H9 (cell line): ENCODE data around the gene DNAH1. TPM values are rescaled to one million over a fixed set of nuclear protein-coding genes. Genes with fewer than 3 reads are reported as not detected.

Experiments
- DNase-seq: peaks from one replicate; pipeline ENCODE4 v3.0.0-alpha.2; 2017
- H2AFZ ChIP-seq: one replicate; pipeline ENCODE4 v1.6.1; 2013; ENCODE audit warnings: mild to moderate bottlenecking, low read length, control low read depth, moderate library complexity
- H2AK5ac ChIP-seq: 2 replicates; pipeline ENCODE4 v1.6.1; 2013; ENCODE audit warnings: low read length, control low read depth, mixed read lengths; ENCODE audit not compliant: insufficient read length
- H2BK120ac ChIP-seq: one replicate; pipeline ENCODE4 v1.6.1; 2013; ENCODE audit warnings: low read depth, mild to moderate bottlenecking, low read length, control low read depth, inconsistent platforms; ENCODE audit not compliant: poor library complexity, severe bottlenecking
- H2BK12ac ChIP-seq: 2 replicates; pipeline ENCODE4 v1.6.1; 2013; ENCODE audit warnings: low read length, control low read depth, mixed read lengths, low read depth; ENCODE audit not compliant: insufficient read length
- H2BK15ac ChIP-seq: 2 replicates; pipeline ENCODE4 v1.6.1; 2013; ENCODE audit warnings: low read depth, low read length, control low read depth
- H2BK20ac ChIP-seq: one replicate; pipeline ENCODE4 v1.6.1; 2013; ENCODE audit warnings: low read depth, mild to moderate bottlenecking, low read length, control low read depth, inconsistent platforms; ENCODE audit not compliant: poor library complexity, severe bottlenecking
- H2BK5ac ChIP-seq: 2 replicates; pipeline ENCODE4 v1.6.1; 2013; ENCODE audit warnings: low read length, control low read depth, mixed read lengths; ENCODE audit not compliant: insufficient read length
- H3K14ac ChIP-seq: 2 replicates; pipeline ENCODE4 v1.6.1; 2013; ENCODE audit warnings: low read length, control low read depth; ENCODE audit not compliant: insufficient read depth
- H3K18ac ChIP-seq: 2 replicates; pipeline ENCODE4 v1.6.1; 2013; ENCODE audit warnings: low read depth, mild to moderate bottlenecking, mixed read lengths, low read length, control low read depth; ENCODE audit not compliant: insufficient read length
- H3K23ac ChIP-seq: 2 replicates; pipeline ENCODE4 v1.6.1; 2013; ENCODE audit warnings: low read length, control low read depth, mixed read lengths, low read depth; ENCODE audit not compliant: insufficient read length
- H3K23me2 ChIP-seq: 2 replicates; pipeline ENCODE4 v1.6.1; 2013; ENCODE audit warnings: low read depth, mild to moderate bottlenecking, mixed read lengths, low read length, control low read depth; ENCODE audit not compliant: insufficient read length, poor library complexity, severe bottlenecking
- H3K27ac ChIP-seq: 2 replicates; pipeline ENCODE4 v1.5.1; 2013; ENCODE audit warnings: low read length, control low read depth, mixed read lengths, low read depth; ENCODE audit not compliant: insufficient read length
- H3K27me3 ChIP-seq: 2 replicates; pipeline ENCODE4 v1.6.1; 2013; ENCODE audit warnings: low read length, control low read depth, inconsistent platforms; ENCODE audit not compliant: insufficient read depth
- H3K4ac ChIP-seq: 2 replicates; pipeline ENCODE4 v1.6.1; 2013; ENCODE audit warnings: low read depth, mild to moderate bottlenecking, control low read depth, inconsistent platforms, low read length, moderate library complexity
- H3K4me1 ChIP-seq: 2 replicates; pipeline ENCODE4 v1.6.1; 2013; ENCODE audit warnings: low read length, control low read depth, inconsistent platforms; ENCODE audit not compliant: insufficient read depth
- H3K4me2 ChIP-seq: 2 replicates; pipeline ENCODE4 v1.6.1; 2013; ENCODE audit warnings: low read length, control low read depth, mixed read lengths; ENCODE audit not compliant: insufficient read length, insufficient read depth
- H3K56ac ChIP-seq: 2 replicates; pipeline ENCODE4 v1.6.1; 2013; ENCODE audit warnings: low read depth, mild to moderate bottlenecking, mixed read lengths, low read length, control low read depth; ENCODE audit not compliant: insufficient read length
- H3K79me1 ChIP-seq: 2 replicates; pipeline ENCODE4 v1.6.1; 2013; ENCODE audit warnings: low read depth, mild to moderate bottlenecking, moderate library complexity, low read length, control low read depth, inconsistent platforms; ENCODE audit not compliant: insufficient read depth, poor library complexity, severe bottlenecking
- H3K79me2 ChIP-seq: 2 replicates; pipeline ENCODE4 v1.6.1; 2013; ENCODE audit warnings: low read length, control low read depth, inconsistent platforms; ENCODE audit not compliant: insufficient read depth
- H3K9ac ChIP-seq: 2 replicates; pipeline ENCODE4 v1.6.1; 2013; ENCODE audit warnings: low read length, control low read depth, mixed read lengths; ENCODE audit not compliant: insufficient read length; ENCODE audit errors: extremely low read depth
- H3K9me3 ChIP-seq: one replicate; pipeline ENCODE4 v1.6.1; 2013; ENCODE audit warnings: low read depth, low read length, inconsistent platforms; ENCODE audit not compliant: control insufficient read depth
- H3T11ph ChIP-seq: one replicate; pipeline ENCODE4 v1.6.1; 2013; ENCODE audit warnings: mild to moderate bottlenecking, low read length, control low read depth, inconsistent platforms
- H4K20me1 ChIP-seq: one replicate; pipeline ENCODE4 v1.6.1; 2013; ENCODE audit not compliant: control insufficient read depth, insufficient read length, insufficient read depth
- H4K5ac ChIP-seq: 2 replicates; pipeline ENCODE4 v1.6.1; 2013; ENCODE audit warnings: low read depth, mild to moderate bottlenecking, mixed read lengths, low read length, control low read depth; ENCODE audit not compliant: insufficient read length
- H4K8ac ChIP-seq: replicated peaks from 2 replicates; pipeline ENCODE4 v1.6.1; 2013; ENCODE audit warnings: low read length, control low read depth, mixed read lengths, low read depth; ENCODE audit not compliant: insufficient read length
- H4K91ac ChIP-seq: 2 replicates; pipeline ENCODE4 v1.6.1; 2013; ENCODE audit warnings: low read depth, mild to moderate bottlenecking, moderate library complexity, mixed read lengths, low read length, control low read depth; ENCODE audit not compliant: insufficient read length
- H3K27ac Mint-ChIP-seq, 3 experiments: 2 replicates in 2 of 3; 3 replicates in 1 of 3; pipeline ENCODE4 v1.8.0; 2020 to 2021; ENCODE audit warnings: mixed read lengths in 3 of 3, mild to moderate bottlenecking in 1 of 3, moderate library complexity in 1 of 3
- H3K27me3 Mint-ChIP-seq: 2 replicates; pipeline ENCODE4 v1.8.0; 2021; ENCODE audit warnings: low read depth, mild to moderate bottlenecking, moderate library complexity, mixed read lengths
- H3K36me3 Mint-ChIP-seq, 3 experiments: 2 replicates in 2 of 3; 3 replicates in 1 of 3; pipeline ENCODE4 v1.8.0; 2020 to 2021; ENCODE audit warnings: low read depth in 3 of 3, mixed read lengths in 3 of 3; ENCODE audit not compliant: insufficient read depth in 1 of 3
- H3K4me1 Mint-ChIP-seq, 2 experiments: 2 replicates each; pipeline ENCODE4 v1.8.0; 2020; ENCODE audit warnings: mixed read lengths in 2 of 2
- H3K4me3 Mint-ChIP-seq, 2 experiments: 2 replicates in 1 of 2; 3 replicates in 1 of 2; pipeline ENCODE4 v1.8.0; 2020 to 2021; ENCODE audit warnings: mild to moderate bottlenecking in 2 of 2, mixed read lengths in 2 of 2, moderate library complexity in 1 of 2
- H3K9me3 Mint-ChIP-seq, 2 experiments: 2 replicates in 1 of 2; 3 replicates in 1 of 2; pipeline ENCODE4 v1.8.0; 2020; ENCODE audit warnings: mild to moderate bottlenecking in 2 of 2, mixed read lengths in 2 of 2, moderate library complexity in 1 of 2
- WGBS: extraction: QIAGEN DNeasy Blood & Tissue Kit; methylation state at CpG from one replicate; pipeline ENCODE4 v1.1.7; 2013; ENCODE audit warnings: missing lambda C conversion rate, low lambda C conversion rate, mixed read lengths; ENCODE audit not compliant: insufficient read length; ENCODE audit errors: extremely low coverage; 5-methylcytosine and 5-hydroxymethylcytosine counted together
- total RNA-seq: library from RNA; stranded (reverse); gene quantifications from 2 replicates; pipeline ENCODE4 v1.2.1, GENCODE V29; 2021
- TF ChIP-seq, protein P1 (sequence below): fragments of 200-600 bp; sonication (generic); conservative IDR thresholded peaks from 3 replicates; pipeline ENCODE4 v1.8.0; 2021; ENCODE audit warnings: antibody characterized with exemption, mild to moderate bottlenecking

The DNAH1 gene
- total RNA-seq, 1 experiment from 2014 or later, result 2.0 TPM

GRCh38 chr3:52402101-52402521 is 86.0 kb downstream of the DNAH1 start:
- H3K4ac ChIP-seq, result no peak overlapping the region

More at GRCh38 chr3:52402101-52402521, 86.0 kb downstream of the DNAH1 start:
- no peak overlapping the region for H3K56ac ChIP-seq
- H3K27me3 ChIP-seq, result no peaks in the 10 kb centered on the region
- no peak overlapping the region for H3K4me2 ChIP-seq
- no peaks in the 10 kb centered on the region for H3K4me1 ChIP-seq
- no peak overlapping the region for H3K18ac ChIP-seq
- H3K79me1 ChIP-seq, result no peaks in the 10 kb centered on the region
- no peak for DNase-seq
- no peak overlapping the region for H2AFZ ChIP-seq
- no peaks in the 10 kb centered on the region for H3K9me3 Mint-ChIP-seq
- no peak overlapping the region for H2BK5ac ChIP-seq
- no peak overlapping the region for H2BK20ac ChIP-seq
- H3K4me1 Mint-ChIP-seq, result no peaks in the 10 kb centered on the region
- H2BK12ac ChIP-seq, result no peak overlapping the region
- no peaks in the 10 kb centered on the region for H3K9me3 ChIP-seq
- H3K27me3 Mint-ChIP-seq, result no peaks in the 10 kb centered on the region
- no peak overlapping the region for H3K23ac ChIP-seq
- no peaks in the 10 kb centered on the region for H4K20me1 ChIP-seq
- no peak overlapping the region for H2BK15ac ChIP-seq
- no peak overlapping the region for H4K5ac ChIP-seq
- no peak overlapping the region for H3K27ac Mint-ChIP-seq
- H3K14ac ChIP-seq, result no peak overlapping the region
- no peak overlapping the region for H3T11ph ChIP-seq
- peaks cover 38 to 62% (median 55%) of the 10 kb centered on the region in 3 experiments for H3K36me3 Mint-ChIP-seq
- WGBS, result no CpG with 5 or more reads among the region's 16 CpGs
- no peak overlapping the region for H4K8ac ChIP-seq
- H4K91ac ChIP-seq, result no peak overlapping the region
- no peak overlapping the region for H2BK120ac ChIP-seq
- H3K27ac ChIP-seq, result no peak overlapping the region
- H3K9ac ChIP-seq, result no peak overlapping the region
- TF ChIP-seq, protein P1, sequence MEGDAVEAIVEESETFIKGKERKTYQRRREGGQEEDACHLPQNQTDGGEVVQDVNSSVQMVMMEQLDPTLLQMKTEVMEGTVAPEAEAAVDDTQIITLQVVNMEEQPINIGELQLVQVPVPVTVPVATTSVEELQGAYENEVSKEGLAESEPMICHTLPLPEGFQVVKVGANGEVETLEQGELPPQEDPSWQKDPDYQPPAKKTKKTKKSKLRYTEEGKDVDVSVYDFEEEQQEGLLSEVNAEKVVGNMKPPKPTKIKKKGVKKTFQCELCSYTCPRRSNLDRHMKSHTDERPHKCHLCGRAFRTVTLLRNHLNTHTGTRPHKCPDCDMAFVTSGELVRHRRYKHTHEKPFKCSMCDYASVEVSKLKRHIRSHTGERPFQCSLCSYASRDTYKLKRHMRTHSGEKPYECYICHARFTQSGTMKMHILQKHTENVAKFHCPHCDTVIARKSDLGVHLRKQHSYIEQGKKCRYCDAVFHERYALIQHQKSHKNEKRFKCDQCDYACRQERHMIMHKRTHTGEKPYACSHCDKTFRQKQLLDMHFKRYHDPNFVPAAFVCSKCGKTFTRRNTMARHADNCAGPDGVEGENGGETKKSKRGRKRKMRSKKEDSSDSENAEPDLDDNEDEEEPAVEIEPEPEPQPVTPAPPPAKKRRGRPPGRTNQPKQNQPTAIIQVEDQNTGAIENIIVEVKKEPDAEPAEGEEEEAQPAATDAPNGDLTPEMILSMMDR, result no peak
- no peaks in the 10 kb centered on the region for H3K79me2 ChIP-seq
- H3K4me3 Mint-ChIP-seq, result no peak overlapping the region
- H3K23me2 ChIP-seq, result no peaks in the 10 kb centered on the region
- H2AK5ac ChIP-seq, result no peak overlapping the region
